GM21723 (cell line): ENCODE data around the gene SELENOI.
"Not testable (repeated sequence)": the region's sequence is repeated elsewhere in the genome, so short reads cannot be mapped to it uniquely, and the experiment has no call there.

ENCODE experiments used
- ATAC-seq: cut with Tn5 transposase; IDR thresholded peaks from one replicate; pipeline ENCODE4 v1.9.1; 2021; ENCODE audit warnings: mild to moderate bottlenecking, moderate library complexity; ENCODE audit not compliant: unreplicated experiment

Gene SELENOI

GRCh38 chr2:26355038-26355995, 9.4 kb downstream of the SELENOI start:
- ATAC-seq: no peak

- ATAC-seq: no peak
Measured at GRCh38 chr2:26356111-26356510, 10.2 kb downstream of the SELENOI start.

- no peak for ATAC-seq
Measured at GRCh38 chr2:26356771-26357170, 10.8 kb downstream of the SELENOI start.

- ATAC-seq: no peak
Measured at GRCh38 chr2:26359886-26360473, 14.0 kb downstream of the SELENOI start.

GRCh38 chr2:26363323-26363722, 17.4 kb downstream of the SELENOI start:
- no peak for ATAC-seq

GRCh38 chr2:26363958-26364357, 18.0 kb downstream of the SELENOI start:
- no peak for ATAC-seq

GRCh38 chr2:26364669-26365068, 18.7 kb downstream of the SELENOI start:
- ATAC-seq: no peak

- no peak for ATAC-seq
Measured at GRCh38 chr2:26366957-26367356, 21.0 kb downstream of the SELENOI start.

- ATAC-seq: not testable (repeated sequence)
Measured at GRCh38 chr2:26369664-26370063, 23.7 kb downstream of the SELENOI start.

GRCh38 chr2:26370909-26371308, 25.0 kb downstream of the SELENOI start:
- not testable (repeated sequence) for ATAC-seq

- no peak for ATAC-seq
Measured at GRCh38 chr2:26376799-26377198, 30.9 kb downstream of the SELENOI start.

GRCh38 chr2:26380281-26380680, 34.3 kb downstream of the SELENOI start:
- ATAC-seq: no peak

- ATAC-seq: no peak
Measured at GRCh38 chr2:26382564-26382963, 36.6 kb downstream of the SELENOI start.

- ATAC-seq: no peak
Measured at GRCh38 chr2:26384183-26384582, 38.2 kb downstream of the SELENOI start.

- ATAC-seq: no peak
Measured at GRCh38 chr2:26384597-26384996, 38.7 kb downstream of the SELENOI start.

GRCh38 chr2:26387189-26387588, 41.2 kb downstream of the SELENOI start:
- no peak for ATAC-seq

GRCh38 chr2:26394694-26395093, 48.8 kb downstream of the SELENOI start:
- ATAC-seq: no peak

- ATAC-seq: no peak
Measured at GRCh38 chr2:26395394-26395793, 49.5 kb downstream of the SELENOI start.

GRCh38 chr2:26396734-26397298, 50.9 kb downstream of the SELENOI start:
- no peak for ATAC-seq

- ATAC-seq: no peak
Measured at GRCh38 chr2:26399771-26400376, 53.9 kb downstream of the SELENOI start.

GRCh38 chr2:26400723-26401122, 54.8 kb downstream of the SELENOI start:
- ATAC-seq: no peak
